Measurements from ENCODE around the gene UBA5.

The UBA5 gene

DNA sequence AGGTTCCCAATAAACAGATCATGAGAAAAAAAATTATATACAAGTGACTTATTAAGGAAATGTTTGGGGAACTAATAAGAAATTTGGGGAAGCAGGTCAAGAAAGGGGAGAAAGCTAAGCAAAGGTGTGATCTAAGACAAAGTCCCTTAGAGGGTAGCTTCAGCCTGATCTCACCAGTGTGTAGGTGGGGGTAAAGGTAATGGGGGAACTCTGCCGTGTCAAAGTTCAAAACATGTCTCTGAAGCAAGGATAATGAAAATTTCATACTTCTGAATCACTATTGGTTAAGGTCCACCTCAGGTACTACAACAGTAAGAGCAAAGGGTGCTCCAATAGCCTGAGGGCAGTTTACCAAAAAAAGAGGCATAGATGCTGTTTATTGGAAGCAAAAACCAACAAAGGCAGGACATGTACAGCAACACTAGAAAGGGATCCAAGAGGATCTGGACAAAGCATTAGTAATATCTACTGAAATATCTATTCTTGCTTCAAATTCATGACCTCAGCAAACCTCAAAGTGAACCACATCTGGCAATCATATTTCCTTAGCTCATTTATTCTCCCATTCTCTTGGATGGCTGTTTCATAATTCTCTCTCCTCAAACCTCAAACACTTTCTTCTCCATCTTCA, 7.4 kb upstream of the UBA5 start:
- Histone ChIP-seq H3K4me1 (ENCODE audit: control insufficient read depth, insufficient read depth, low read length) (no peaks in the 10 kb centered on the region), H3K27me3 (ENCODE audit: control insufficient read depth in 1 of 2, insufficient read depth in 2 of 2, low read length in 2 of 2) (no peaks in the 10 kb centered on the region), H3K9me3 (ENCODE audit: control insufficient read depth in 2 of 2, low read length in 2 of 2) (no peaks in the 10 kb centered on the region), H3K27ac (ENCODE audit: low read length) (no peak overlapping the region), H3K4me3 (ENCODE audit: low read length in 2 of 2) (no peak overlapping the region), H3K36me3 (ENCODE audit: control insufficient read depth in 2 of 2, insufficient read depth in 2 of 2, low read length in 2 of 2) (peaks cover 0 to 2% of the 10 kb centered on the region in 2 donors), H3K9ac (ENCODE audit: low read length in 2 of 2) (no peak overlapping the region)

DNA sequence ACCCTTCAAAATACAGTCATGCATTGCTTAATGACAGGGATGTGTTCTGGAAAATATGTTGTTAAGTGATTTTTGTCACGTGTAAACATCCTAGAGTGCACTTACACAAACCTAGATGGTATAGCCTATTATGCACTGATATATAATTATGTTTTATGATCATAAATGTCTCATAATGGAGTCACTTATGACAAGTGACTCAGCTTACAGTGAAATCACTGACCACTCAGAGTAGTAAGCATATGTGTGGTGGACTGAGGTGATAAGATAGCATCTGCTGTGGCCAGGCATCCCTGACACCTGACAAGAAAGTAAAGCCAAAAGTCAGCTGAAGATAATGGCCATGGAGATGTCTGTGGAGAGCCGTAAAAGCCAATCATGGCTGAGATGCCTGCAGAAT, 5.9 kb upstream of the UBA5 start:
- Histone ChIP-seq H3K9me3 (ENCODE audit: control insufficient read depth in 2 of 2, low read length in 2 of 2) (no peaks in the 10 kb centered on the region), H3K4me3 (ENCODE audit: low read length in 2 of 2) (no peak overlapping the region), H3K27ac (ENCODE audit: low read length) (no peak overlapping the region), H3K9ac (ENCODE audit: low read length in 2 of 2) (no peak overlapping the region), H3K27me3 (ENCODE audit: control insufficient read depth in 1 of 2, insufficient read depth in 2 of 2, low read length in 2 of 2) (no peaks in the 10 kb centered on the region), H3K4me1 (ENCODE audit: control insufficient read depth, insufficient read depth, low read length) (no peaks in the 10 kb centered on the region), H3K36me3 (ENCODE audit: control insufficient read depth in 2 of 2, insufficient read depth in 2 of 2, low read length in 2 of 2) (peaks cover 0 to 2% of the 10 kb centered on the region in 2 donors)

DNA sequence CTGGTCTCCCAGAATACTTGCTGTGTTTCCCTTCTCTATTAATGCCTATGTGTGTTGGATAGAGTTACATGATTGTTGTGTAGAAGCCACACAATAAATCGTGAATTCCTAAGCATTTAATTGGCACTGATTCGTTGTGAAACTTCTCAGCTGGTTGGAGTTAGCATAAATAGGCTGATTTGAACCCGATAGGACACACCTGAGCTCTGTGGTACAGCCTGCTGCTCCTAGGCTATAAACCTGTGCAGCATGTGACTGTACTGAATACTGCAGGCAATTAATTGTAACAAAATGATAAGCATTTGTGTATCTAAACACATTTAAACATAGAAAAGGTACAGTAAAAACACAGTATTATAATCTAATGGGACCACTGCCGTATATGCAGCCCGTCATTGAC, 5.4 kb upstream of the UBA5 start:
- Histone ChIP-seq H3K9ac (ENCODE audit: low read length in 2 of 2) (no peak overlapping the region), H3K4me1 (ENCODE audit: control insufficient read depth, insufficient read depth, low read length) (no peaks in the 10 kb centered on the region), H3K4me3 (ENCODE audit: low read length in 2 of 2) (no peak overlapping the region), H3K27ac (ENCODE audit: low read length) (no peak overlapping the region), H3K9me3 (ENCODE audit: control insufficient read depth in 2 of 2, low read length in 2 of 2) (no peaks in the 10 kb centered on the region), H3K36me3 (ENCODE audit: control insufficient read depth in 2 of 2, insufficient read depth in 2 of 2, low read length in 2 of 2) (peaks cover 0 to 2% of the 10 kb centered on the region in 2 donors), H3K27me3 (ENCODE audit: control insufficient read depth in 1 of 2, insufficient read depth in 2 of 2, low read length in 2 of 2) (no peaks in the 10 kb centered on the region)

DNA sequence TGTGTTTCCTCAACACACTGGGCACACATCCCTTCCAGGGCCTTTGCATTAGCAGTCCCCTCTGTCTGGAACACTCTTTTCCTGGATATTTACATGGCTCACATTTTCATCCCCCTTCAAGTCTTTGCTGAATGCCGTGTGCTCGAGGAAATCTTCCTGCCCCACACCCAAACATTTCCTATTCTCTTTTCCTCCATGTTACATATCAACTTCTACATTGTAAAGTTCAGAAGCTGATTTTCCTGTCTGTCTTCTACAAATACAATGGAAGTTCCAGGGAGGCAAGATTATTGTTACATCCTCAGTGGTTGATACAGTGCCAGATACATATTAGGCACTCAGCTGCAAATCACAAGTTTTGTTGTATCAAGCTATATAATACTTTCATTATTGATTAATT, 4.7 kb upstream of the UBA5 start:
- H3K9me3 ChIP-seq (ENCODE audit: control insufficient read depth in 2 of 2, low read length in 2 of 2), result no peaks in the 10 kb centered on the region
- no peaks in the 10 kb centered on the region for H3K4me1 ChIP-seq (ENCODE audit: control insufficient read depth, insufficient read depth, low read length)
- peaks cover 0 to 2% of the 10 kb centered on the region in 2 donors for H3K36me3 ChIP-seq (ENCODE audit: control insufficient read depth in 2 of 2, insufficient read depth in 2 of 2, low read length in 2 of 2)
- H3K27ac ChIP-seq (ENCODE audit: low read length), result no peak overlapping the region
- H3K27me3 ChIP-seq (ENCODE audit: control insufficient read depth in 1 of 2, insufficient read depth in 2 of 2, low read length in 2 of 2), result no peaks in the 10 kb centered on the region
- no peak overlapping the region for H3K9ac ChIP-seq (ENCODE audit: low read length in 2 of 2)
- no peak overlapping the region for H3K4me3 ChIP-seq (ENCODE audit: low read length in 2 of 2)

- H3K36me3 ChIP-seq (ENCODE audit: control insufficient read depth in 2 of 2, insufficient read depth in 2 of 2, low read length in 2 of 2), result peaks cover 0 to 2% of the 10 kb centered on the region in 2 donors
- H3K9ac ChIP-seq (ENCODE audit: low read length in 2 of 2), result peak overlapping the region in 1 of 2 donors; percentile 88
- no peak overlapping the region for H3K27ac ChIP-seq (ENCODE audit: low read length)
- no peaks in the 10 kb centered on the region for H3K9me3 ChIP-seq (ENCODE audit: control insufficient read depth in 2 of 2, low read length in 2 of 2)
- peak overlapping the region; percentile 33 to 94 for H3K4me3 ChIP-seq (ENCODE audit: low read length in 2 of 2)
- H3K27me3 ChIP-seq (ENCODE audit: control insufficient read depth in 1 of 2, insufficient read depth in 2 of 2, low read length in 2 of 2), result no peaks in the 10 kb centered on the region
- peaks cover 9% of the 10 kb centered on the region for H3K4me1 ChIP-seq (ENCODE audit: control insufficient read depth, insufficient read depth, low read length)
Observed at GRCh38 chr3:132657869-132658747, 2.0 kb upstream of the UBA5 start.

DNA sequence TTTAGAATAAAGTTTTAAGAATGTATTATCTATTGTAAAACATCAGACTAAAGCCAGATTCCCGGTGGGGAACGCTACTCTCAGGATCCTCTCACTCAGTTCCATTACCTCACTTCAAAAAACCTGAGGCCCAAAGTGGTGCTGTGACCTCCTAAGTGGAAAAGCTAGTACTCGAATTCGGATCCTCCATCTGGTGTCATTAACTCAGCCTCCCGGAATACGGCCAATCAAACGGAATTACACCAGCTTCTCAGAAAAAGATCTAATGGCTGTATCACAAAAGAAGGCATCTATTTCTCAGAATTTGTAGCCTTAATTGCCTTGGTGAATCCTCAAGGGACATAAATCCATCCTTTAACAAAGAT, 1.1 kb upstream of the UBA5 start:
- H3K27ac ChIP-seq (ENCODE audit: low read length), result peak overlapping the region; percentile 91
- peak overlapping the region; percentile 88 to 94 for H3K9ac ChIP-seq (ENCODE audit: low read length in 2 of 2)
- H3K27me3 ChIP-seq (ENCODE audit: control insufficient read depth in 1 of 2, insufficient read depth in 2 of 2, low read length in 2 of 2), result no peaks in the 10 kb centered on the region
- H3K4me3 ChIP-seq (ENCODE audit: low read length in 2 of 2), result peak overlapping the region; percentile 94
- H3K36me3 ChIP-seq (ENCODE audit: control insufficient read depth in 2 of 2, insufficient read depth in 2 of 2, low read length in 2 of 2), result peaks cover 0 to 2% of the 10 kb centered on the region in 2 donors
- H3K4me1 ChIP-seq (ENCODE audit: control insufficient read depth, insufficient read depth, low read length), result peaks cover 11% of the 10 kb centered on the region
- no peaks in the 10 kb centered on the region for H3K9me3 ChIP-seq (ENCODE audit: control insufficient read depth in 2 of 2, low read length in 2 of 2)

- no peaks in the 10 kb centered on the region for H3K27me3 ChIP-seq (ENCODE audit: control insufficient read depth in 1 of 2, insufficient read depth in 2 of 2, low read length in 2 of 2)
Observed at GRCh38 chr3:132659365-132660051, 621 bp upstream of the UBA5 start, which contains the start of gene ACAD11. TSS of gene ACAD11 (minus strand) at chr3:132659809. CDS start at chr3:132659751, 58 bp downstream.

DNA sequence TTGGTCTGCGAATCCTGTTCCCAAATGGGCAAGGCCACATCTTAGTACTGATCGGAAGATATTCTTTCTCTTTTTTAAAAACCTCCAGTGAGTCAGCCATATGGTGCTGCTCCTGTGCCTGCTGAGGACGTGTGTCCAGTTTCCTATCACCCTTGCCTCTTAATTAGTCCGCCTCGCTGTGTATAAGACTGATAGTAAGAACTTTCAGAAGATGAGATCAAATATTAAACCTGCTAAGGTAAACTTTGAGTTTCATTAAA, 612 bp downstream of the UBA5 start:
- Histone ChIP-seq H3K36me3 (ENCODE audit: control insufficient read depth in 2 of 2, insufficient read depth in 2 of 2, low read length in 2 of 2) (no peaks in the 10 kb centered on the region), H3K9ac (ENCODE audit: low read length in 2 of 2) (peak overlapping the region; percentile 88 to 94), H3K4me1 (ENCODE audit: control insufficient read depth, insufficient read depth, low read length) (peaks cover 11% of the 10 kb centered on the region), H3K4me3 (ENCODE audit: low read length in 2 of 2) (peak overlapping the region; percentile 94), H3K27me3 (ENCODE audit: control insufficient read depth in 1 of 2, insufficient read depth in 2 of 2, low read length in 2 of 2) (no peaks in the 10 kb centered on the region), H3K27ac (ENCODE audit: low read length) (peak overlapping the region; percentile 91), H3K9me3 (ENCODE audit: control insufficient read depth in 2 of 2, low read length in 2 of 2) (no peaks in the 10 kb centered on the region)

More at GRCh38 chr3:132659365-132660051, 621 bp upstream of the UBA5 start, which contains the start of gene ACAD11:
- Histone ChIP-seq H3K9ac (ENCODE audit: low read length in 2 of 2) (peak within 1 kb of the TSS; percentile 88 to 94), H3K36me3 (ENCODE audit: control insufficient read depth in 2 of 2, insufficient read depth in 2 of 2, low read length in 2 of 2) (peaks cover 0 to 2% of the 10 kb centered on the region in 2 donors), H3K9me3 (ENCODE audit: control insufficient read depth in 2 of 2, low read length in 2 of 2) (no peaks in the 10 kb centered on the region), H3K27ac (ENCODE audit: low read length) (peak within 1 kb of the TSS; percentile 91), H3K4me1 (ENCODE audit: control insufficient read depth, insufficient read depth, low read length) (peaks cover 11% of the 10 kb centered on the region), H3K4me3 (ENCODE audit: low read length in 2 of 2) (peak within 1 kb of the TSS; percentile 94)

DNA sequence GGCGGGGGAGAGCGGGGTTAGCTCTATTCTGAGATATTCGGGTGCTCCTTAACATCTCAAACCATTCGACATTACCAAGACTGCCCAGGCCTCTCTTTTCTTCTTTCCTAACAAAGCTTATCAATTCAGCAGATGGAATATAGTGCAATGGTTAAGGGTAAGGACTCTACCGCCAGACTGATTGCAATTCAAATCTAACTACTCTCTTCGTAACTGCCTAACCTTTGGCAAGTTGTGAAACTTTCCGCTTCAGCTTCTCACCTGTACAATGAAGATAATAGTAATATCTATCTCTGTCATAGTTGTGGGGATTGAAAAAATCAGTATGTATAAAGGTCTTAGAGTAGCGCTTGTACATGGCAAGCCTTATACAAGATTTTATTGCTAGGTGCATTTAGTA, 972 bp downstream of the UBA5 start:
- peak overlapping the region; percentile 88 to 94 for H3K9ac ChIP-seq (ENCODE audit: low read length in 2 of 2)
- H3K9me3 ChIP-seq (ENCODE audit: control insufficient read depth in 2 of 2, low read length in 2 of 2), result no peaks in the 10 kb centered on the region
- H3K27me3 ChIP-seq (ENCODE audit: control insufficient read depth in 1 of 2, insufficient read depth in 2 of 2, low read length in 2 of 2), result no peaks in the 10 kb centered on the region
- peaks cover 11% of the 10 kb centered on the region for H3K4me1 ChIP-seq (ENCODE audit: control insufficient read depth, insufficient read depth, low read length)
- H3K36me3 ChIP-seq (ENCODE audit: control insufficient read depth in 2 of 2, insufficient read depth in 2 of 2, low read length in 2 of 2), result no peaks in the 10 kb centered on the region
- peak overlapping the region; percentile 94 for H3K4me3 ChIP-seq (ENCODE audit: low read length in 2 of 2)
- H3K27ac ChIP-seq (ENCODE audit: low read length), result peak overlapping the region; percentile 91

- Histone ChIP-seq H3K4me1 (ENCODE audit: control insufficient read depth, insufficient read depth, low read length) (peaks cover 11% of the 10 kb centered on the region), H3K9me3 (ENCODE audit: control insufficient read depth in 2 of 2, low read length in 2 of 2) (no peaks in the 10 kb centered on the region), H3K4me3 (ENCODE audit: low read length in 2 of 2) (no peak overlapping the region), H3K36me3 (ENCODE audit: control insufficient read depth in 2 of 2, insufficient read depth in 2 of 2, low read length in 2 of 2) (peaks cover 4 to 6% of the 10 kb centered on the region in 2 donors), H3K9ac (ENCODE audit: low read length in 2 of 2) (no peak overlapping the region), H3K27me3 (ENCODE audit: control insufficient read depth in 1 of 2, insufficient read depth in 2 of 2, low read length in 2 of 2) (no peaks in the 10 kb centered on the region), H3K27ac (ENCODE audit: low read length) (no peak overlapping the region)
Observed at GRCh38 chr3:132662212-132662611, 2.1 kb downstream of the UBA5 start.

Measured in stomach smooth muscle (tissue), 2 donors.